ACC112 (cell line): Measurements from ENCODE around the gene FLII.

ENCODE experiments used
- H2AFZ ChIP-seq: fragments of 200-600 bp; sonication (generic); one replicate; pipeline ENCODE4 v1.6.0; 2017; ENCODE audit warnings: antibody characterized with exemption, low read length; ENCODE audit not compliant: unreplicated experiment
- H3K27ac ChIP-seq: fragments of 200-600 bp; sonication (generic); 2 replicates; pipeline ENCODE4 v1.5.1; 2014; ENCODE audit warnings: low read depth, mild to moderate bottlenecking, antibody characterized with exemption, low read length, moderate library complexity
- H3K27me3 ChIP-seq: fragments of 200-600 bp; sonication (generic); 2 replicates; pipeline ENCODE4 v1.6.1; 2014; ENCODE audit warnings: mild to moderate bottlenecking, antibody characterized with exemption, low read length, moderate library complexity, mixed read lengths; ENCODE audit not compliant: insufficient read depth
- H3K36me3 ChIP-seq: fragments of 200-600 bp; sonication (generic); 2 replicates; pipeline ENCODE4 v1.6.1; 2016; ENCODE audit warnings: mild to moderate bottlenecking, antibody characterized with exemption, low read length, moderate library complexity, mixed read lengths; ENCODE audit not compliant: insufficient read depth
- H3K4me1 ChIP-seq: fragments of 200-600 bp; sonication (generic); one replicate; pipeline ENCODE4 v1.6.1; 2016; ENCODE audit warnings: low read length, mixed read lengths; ENCODE audit not compliant: insufficient read depth, unreplicated experiment, control insufficient read depth
- H3K4me3 ChIP-seq: fragments of 200-600 bp; sonication (generic); 2 replicates; pipeline ENCODE4 v1.5.1; 2014; ENCODE audit warnings: mild to moderate bottlenecking, low read depth, low read length
- H3K79me2 ChIP-seq: fragments of 200-600 bp; sonication (generic); one replicate; pipeline ENCODE4 v1.6.0; 2016; ENCODE audit warnings: low read length; ENCODE audit not compliant: control insufficient read depth, unreplicated experiment, insufficient read depth

FLII gene

DNA sequence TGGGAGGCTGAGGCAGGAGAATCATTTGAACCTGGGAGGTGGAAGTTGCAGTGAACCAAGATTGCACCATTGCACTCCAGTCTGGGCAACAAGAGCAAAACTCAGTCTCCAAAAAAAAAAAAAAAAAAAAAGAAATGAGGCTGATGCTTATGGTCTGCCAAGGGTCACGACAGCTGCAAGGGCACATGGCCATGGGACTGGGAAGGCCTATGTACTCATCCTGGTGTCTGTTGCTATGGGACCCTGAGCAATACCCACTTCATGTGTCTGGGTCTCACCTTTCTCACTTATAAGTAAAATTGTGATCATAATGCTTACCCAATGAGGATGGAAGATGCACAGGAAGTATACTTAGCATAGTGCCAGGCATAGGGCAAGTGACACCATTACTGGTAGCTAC is 18.5 kb upstream of the FLII start:
- no peaks in the 10 kb centered on the region for H3K79me2 ChIP-seq
- no peaks in the 10 kb centered on the region for H3K4me1 ChIP-seq
- no peak overlapping the region for H2AFZ ChIP-seq
- no peak overlapping the region for H3K4me3 ChIP-seq
- H3K27me3 ChIP-seq = no peaks in the 10 kb centered on the region
- no peak overlapping the region for H3K27ac ChIP-seq
- peaks cover 29% of the 10 kb centered on the region; the same call in 1 of the 2 replicates for H3K36me3 ChIP-seq

GRCh38 chr17:18270046-18270931 is 11.8 kb upstream of the FLII start:
- Histone ChIP-seq H3K4me3 (no peak overlapping the region), H3K36me3 (0 out of 2 replicates have a peak, but pooled peaks cover 4% of the 10 kb centered on the region), H3K27me3 (no peaks in the 10 kb centered on the region), H2AFZ (no peak overlapping the region), H3K79me2 (no peaks in the 10 kb centered on the region), H3K4me1 (no peaks in the 10 kb centered on the region), H3K27ac (no peak overlapping the region)

GRCh38 chr17:18267927-18268711 is 9.6 kb upstream of the FLII start:
- Histone ChIP-seq H3K4me3 (no peak overlapping the region), H2AFZ (no peak overlapping the region), H3K4me1 (no peaks in the 10 kb centered on the region), H3K27me3 (no peaks in the 10 kb centered on the region), H3K36me3 (peaks cover 3% of the 10 kb centered on the region; the same call in 1 of the 2 replicates), H3K79me2 (no peaks in the 10 kb centered on the region), H3K27ac (no peak overlapping the region)

DNA sequence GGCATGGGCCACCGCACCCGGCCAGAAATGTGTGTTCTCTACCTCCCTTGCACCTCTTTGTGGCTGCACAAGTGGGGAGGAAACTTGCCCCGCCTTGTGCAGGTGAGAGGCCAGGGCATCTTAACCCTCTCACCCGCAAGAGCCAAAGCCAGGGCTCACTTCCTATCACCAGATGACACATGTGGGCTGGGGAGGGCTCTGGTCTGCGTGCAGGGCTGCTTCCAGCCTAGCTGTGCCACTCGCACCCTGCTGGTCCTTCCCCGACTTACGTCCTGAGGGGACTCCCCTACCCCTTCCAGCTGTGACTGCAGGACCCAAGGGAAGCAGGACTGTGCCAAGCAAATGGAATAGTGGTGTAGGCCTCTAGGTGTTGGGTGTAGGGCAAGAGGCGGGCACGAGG is 8.8 kb upstream of the FLII start:
- no peak overlapping the region for H2AFZ ChIP-seq
- no peaks in the 10 kb centered on the region for H3K27me3 ChIP-seq
- H3K36me3 ChIP-seq = no peaks in the 10 kb centered on the region; the same call in 1 of the 2 replicates
- H3K4me1 ChIP-seq = no peaks in the 10 kb centered on the region
- no peak overlapping the region for H3K27ac ChIP-seq
- no peak overlapping the region for H3K4me3 ChIP-seq
- H3K79me2 ChIP-seq = peaks cover under 1% of the 10 kb centered on the region

DNA sequence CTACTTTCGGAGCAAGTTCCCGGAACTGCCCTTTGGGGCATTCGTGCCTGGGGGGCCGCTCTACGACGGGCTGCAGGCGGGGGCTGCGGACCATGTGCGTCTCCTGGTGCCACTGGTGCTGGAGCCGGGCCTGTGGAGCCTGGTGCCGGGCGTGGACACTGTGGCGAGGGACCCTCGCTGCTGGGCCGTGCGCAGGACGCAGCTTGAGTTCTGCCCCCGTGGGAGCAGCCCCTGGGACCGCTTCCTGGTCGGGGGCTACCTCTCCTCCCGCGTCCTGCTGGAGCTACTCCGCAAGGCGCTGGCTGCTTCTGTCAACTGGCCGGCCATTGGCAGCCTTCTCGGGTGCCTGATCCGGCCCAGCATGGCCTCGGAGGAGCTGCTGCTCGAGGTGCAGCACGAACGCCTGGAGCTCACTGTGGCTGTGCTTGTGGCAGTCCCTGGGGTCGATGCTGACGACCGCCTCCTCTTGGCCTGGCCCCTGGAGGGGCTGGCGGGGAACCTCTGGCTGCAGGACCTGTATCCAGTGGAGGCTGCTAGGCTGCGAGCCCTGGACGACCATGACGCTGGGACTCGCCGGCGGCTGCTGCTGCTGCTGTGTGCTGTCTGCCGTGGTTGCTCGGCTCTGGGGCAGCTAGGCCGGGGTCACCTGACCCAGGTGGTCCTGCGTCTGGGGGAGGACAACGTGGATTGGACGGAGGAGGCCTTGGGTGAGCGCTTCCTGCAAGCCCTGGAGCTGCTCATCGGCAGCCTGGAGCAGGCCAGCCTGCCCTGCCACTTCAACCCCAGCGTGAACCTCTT is 5.5 kb upstream of the FLII start:
- no peak overlapping the region for H2AFZ ChIP-seq
- no peaks in the 10 kb centered on the region; the same call in 1 of the 2 replicates for H3K36me3 ChIP-seq
- no peak overlapping the region for H3K4me3 ChIP-seq
- H3K27me3 ChIP-seq = no peaks in the 10 kb centered on the region
- H3K27ac ChIP-seq = no peak overlapping the region
- H3K79me2 ChIP-seq = peaks cover 10% of the 10 kb centered on the region
- peaks cover 14% of the 10 kb centered on the region for H3K4me1 ChIP-seq

GRCh38 chr17:18262641-18263040 is 4.1 kb upstream of the FLII start:
- H3K27me3 ChIP-seq = no peaks in the 10 kb centered on the region
- peaks cover 13% of the 10 kb centered on the region for H3K79me2 ChIP-seq
- peaks cover 17% of the 10 kb centered on the region for H3K4me1 ChIP-seq
- no peak overlapping the region for H3K4me3 ChIP-seq
- H2AFZ ChIP-seq = no peak overlapping the region
- H3K36me3 ChIP-seq = no peaks in the 10 kb centered on the region; the same call in 1 of the 2 replicates
- H3K27ac ChIP-seq = no peak overlapping the region

DNA sequence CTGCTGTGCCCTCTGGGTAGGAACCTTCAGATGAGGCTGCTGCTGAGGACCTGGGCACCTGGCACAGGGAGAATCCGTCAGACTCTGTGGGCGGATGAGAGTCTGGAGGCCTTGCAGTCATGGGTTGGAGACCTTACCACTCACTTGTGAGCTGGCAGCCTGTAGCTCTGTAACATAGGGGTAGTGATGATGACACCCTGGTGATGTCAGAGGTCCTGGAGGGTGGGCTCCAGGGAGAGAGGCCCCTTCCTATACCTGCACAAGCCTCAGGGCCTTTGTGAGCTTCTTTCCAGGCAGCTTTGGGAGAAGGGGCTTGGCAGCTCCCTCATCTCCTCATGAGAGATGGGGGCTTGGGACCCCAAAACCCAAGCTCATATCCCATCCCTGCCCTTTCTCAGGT is 3.6 kb upstream of the FLII start:
- Histone ChIP-seq H3K27me3 (no peaks in the 10 kb centered on the region), H3K4me3 (no peak overlapping the region; the same call in 1 of the 2 replicates), H3K36me3 (no peaks in the 10 kb centered on the region; the same call in 1 of the 2 replicates), H3K27ac (no peak overlapping the region), H3K4me1 (peaks cover 22% of the 10 kb centered on the region), H2AFZ (no peak overlapping the region), H3K79me2 (peaks cover 19% of the 10 kb centered on the region)

DNA sequence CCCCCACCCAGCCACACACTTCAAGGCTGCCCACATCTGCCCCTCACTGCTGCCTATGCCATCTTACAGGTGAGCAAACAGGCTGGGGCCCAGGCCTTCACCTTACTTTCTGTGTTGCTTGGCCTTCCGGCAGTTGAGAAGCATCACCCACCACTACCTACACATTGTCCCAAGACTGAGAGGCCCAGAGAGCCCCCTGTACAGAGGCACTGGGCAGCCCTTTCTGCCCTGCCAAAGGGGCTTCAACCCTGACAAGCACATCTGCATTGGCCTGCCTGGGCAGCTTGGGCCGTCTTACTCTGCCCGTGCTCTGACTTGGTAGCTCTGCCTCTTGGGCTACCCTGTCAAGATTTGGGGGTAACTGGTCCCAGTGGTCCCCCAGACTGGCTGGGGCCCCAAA is 3.1 kb upstream of the FLII start:
- Histone ChIP-seq H3K4me1 (peaks cover 27% of the 10 kb centered on the region), H3K4me3 (peak overlapping the region; percentile 90), H3K79me2 (peaks cover 23% of the 10 kb centered on the region), H3K27me3 (no peaks in the 10 kb centered on the region), H3K36me3 (no peaks in the 10 kb centered on the region; the same call in 1 of the 2 replicates), H3K27ac (peak overlapping the region; percentile 54), H2AFZ (no peak overlapping the region)

DNA sequence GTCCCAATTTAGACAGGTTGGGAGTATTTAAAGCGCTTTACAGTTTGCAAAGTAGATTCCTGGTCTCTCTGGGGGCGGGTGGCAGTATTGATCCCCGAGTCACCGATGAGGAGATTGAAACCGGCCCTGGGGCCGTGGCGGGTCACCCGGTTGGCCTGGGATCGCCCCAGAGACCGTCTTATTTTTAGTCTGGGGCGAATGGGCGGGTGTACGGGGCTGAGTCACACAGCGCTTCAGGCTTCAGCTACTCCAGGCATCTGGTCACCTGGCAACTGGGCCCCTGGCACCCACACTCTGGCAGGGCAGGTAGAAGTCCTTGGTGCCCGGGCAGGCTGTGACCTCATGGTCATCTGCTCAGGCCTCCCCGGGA is 2.6 kb upstream of the FLII start:
- Histone ChIP-seq H3K79me2 (peaks cover 28% of the 10 kb centered on the region), H3K4me3 (peak overlapping the region; percentile 90), H3K4me1 (peaks cover 30% of the 10 kb centered on the region), H2AFZ (peak overlapping the region; percentile 28), H3K27me3 (no peaks in the 10 kb centered on the region), H3K36me3 (no peaks in the 10 kb centered on the region; the same call in 1 of the 2 replicates), H3K27ac (peak overlapping the region; percentile 54)
